OCI-M2 (cell line): ENCODE measurements around the gene GLRA2.

Experiments
- DNase-seq: peaks from one replicate; lab custom pipeline; 2025; ENCODE audit not compliant: unreplicated experiment; lab: John Stamatoyannopoulos, UW

The GLRA2 gene

GRCh38 chrX:14529290-14529989 is at the start of gene GLRA2:
Gene GLRA2, plus strand, starts transcription at chrX:14529536. Its CDS starts 522 bp downstream, at chrX:14530058.
- DNase-seq: no peak

GRCh38 chrX:14489437-14489836 is 39.9 kb upstream of the GLRA2 start:
- DNase-seq: no peak

- DNase-seq: no peak
Measured at GRCh38 chrX:14491689-14492088, 37.6 kb upstream of the GLRA2 start.

- DNase-seq: no peak
Measured at GRCh38 chrX:14496674-14497073, 32.7 kb upstream of the GLRA2 start.

GRCh38 chrX:14497184-14497666 is 32.1 kb upstream of the GLRA2 start:
- no peak for DNase-seq

GRCh38 chrX:14501327-14501726 is 28.0 kb upstream of the GLRA2 start:
- DNase-seq: no peak

- no peak for DNase-seq
Measured at GRCh38 chrX:14504960-14505538, 24.3 kb upstream of the GLRA2 start.

GRCh38 chrX:14505648-14506047 is 23.7 kb upstream of the GLRA2 start:
- no peak for DNase-seq

GRCh38 chrX:14506866-14507265 is 22.5 kb upstream of the GLRA2 start:
- DNase-seq: no peak

- DNase-seq: no peak
Measured at GRCh38 chrX:14508025-14508690, 21.2 kb upstream of the GLRA2 start.

- DNase-seq: no peak
Measured at GRCh38 chrX:14509325-14510057, 19.8 kb upstream of the GLRA2 start.

- DNase-seq: no peak
Measured at GRCh38 chrX:14528629-14529289, 577 bp upstream of the GLRA2 start.

GRCh38 chrX:14533867-14534266 is 4.5 kb downstream of the GLRA2 start:
- DNase-seq: no peak

GRCh38 chrX:14546190-14546589 is 16.9 kb downstream of the GLRA2 start:
- DNase-seq: no peak

GRCh38 chrX:14554131-14554715 is 24.9 kb downstream of the GLRA2 start:
- no peak for DNase-seq

GRCh38 chrX:14564058-14564457 is 34.7 kb downstream of the GLRA2 start:
- DNase-seq: no peak

GRCh38 chrX:14573161-14573560 is 43.8 kb downstream of the GLRA2 start:
- no peak for DNase-seq

GRCh38 chrX:14581081-14581480 is 51.7 kb downstream of the GLRA2 start:
- DNase-seq: no peak

GRCh38 chrX:14584548-14584947 is 55.2 kb downstream of the GLRA2 start:
- no peak for DNase-seq

- no peak for DNase-seq
Measured at GRCh38 chrX:14590216-14590615, 60.9 kb downstream of the GLRA2 start.
